Fibroblast of pulmonary artery (primary cell): ENCODE results near the gene NOP16.

ENCODE experiments used
- DNase-seq: peaks from one replicate; pipeline ENCODE4 v3.0.0-alpha.2; 2010; ENCODE audit warnings: low read depth
- H3K4me3 ChIP-seq: replicated peaks from 2 replicates; pipeline ENCODE4 v1.5.1; 2011; ENCODE audit warnings: low read depth, mild to moderate bottlenecking, control low read depth, low read length, moderate library complexity
- TF ChIP-seq, protein P1 (sequence below): IDR thresholded peaks from 2 replicates; pipeline ENCODE4 v1.5.1; 2011; ENCODE audit warnings: mild to moderate bottlenecking, control low read depth, low read length, inconsistent platforms; ENCODE audit errors: missing control alignments

The NOP16 gene

DNA sequence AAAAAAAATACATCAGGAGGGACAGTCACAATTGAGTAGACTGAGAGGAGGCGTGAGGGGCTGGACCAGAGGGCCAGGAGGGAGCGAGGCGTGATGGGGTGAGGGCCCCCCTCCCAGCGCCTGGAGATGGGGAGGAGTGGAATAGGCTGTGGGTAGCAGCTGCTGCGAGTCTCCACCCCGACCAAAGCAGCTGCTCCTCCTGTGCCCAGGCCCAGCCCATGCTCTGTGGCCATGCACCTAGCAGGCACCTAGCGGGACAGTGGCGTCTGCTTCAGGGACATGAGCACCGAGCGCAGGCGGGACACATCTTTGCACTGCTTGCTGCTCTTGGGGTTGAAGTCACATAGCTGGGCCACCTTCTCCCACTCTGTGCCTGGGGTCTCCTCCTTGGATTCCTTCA is 4.1 kb upstream of the NOP16 start:
- TF ChIP-seq, protein P1, sequence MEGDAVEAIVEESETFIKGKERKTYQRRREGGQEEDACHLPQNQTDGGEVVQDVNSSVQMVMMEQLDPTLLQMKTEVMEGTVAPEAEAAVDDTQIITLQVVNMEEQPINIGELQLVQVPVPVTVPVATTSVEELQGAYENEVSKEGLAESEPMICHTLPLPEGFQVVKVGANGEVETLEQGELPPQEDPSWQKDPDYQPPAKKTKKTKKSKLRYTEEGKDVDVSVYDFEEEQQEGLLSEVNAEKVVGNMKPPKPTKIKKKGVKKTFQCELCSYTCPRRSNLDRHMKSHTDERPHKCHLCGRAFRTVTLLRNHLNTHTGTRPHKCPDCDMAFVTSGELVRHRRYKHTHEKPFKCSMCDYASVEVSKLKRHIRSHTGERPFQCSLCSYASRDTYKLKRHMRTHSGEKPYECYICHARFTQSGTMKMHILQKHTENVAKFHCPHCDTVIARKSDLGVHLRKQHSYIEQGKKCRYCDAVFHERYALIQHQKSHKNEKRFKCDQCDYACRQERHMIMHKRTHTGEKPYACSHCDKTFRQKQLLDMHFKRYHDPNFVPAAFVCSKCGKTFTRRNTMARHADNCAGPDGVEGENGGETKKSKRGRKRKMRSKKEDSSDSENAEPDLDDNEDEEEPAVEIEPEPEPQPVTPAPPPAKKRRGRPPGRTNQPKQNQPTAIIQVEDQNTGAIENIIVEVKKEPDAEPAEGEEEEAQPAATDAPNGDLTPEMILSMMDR, result no peak
- DNase-seq, result no peak
- no peak overlapping the region for H3K4me3 ChIP-seq

DNA sequence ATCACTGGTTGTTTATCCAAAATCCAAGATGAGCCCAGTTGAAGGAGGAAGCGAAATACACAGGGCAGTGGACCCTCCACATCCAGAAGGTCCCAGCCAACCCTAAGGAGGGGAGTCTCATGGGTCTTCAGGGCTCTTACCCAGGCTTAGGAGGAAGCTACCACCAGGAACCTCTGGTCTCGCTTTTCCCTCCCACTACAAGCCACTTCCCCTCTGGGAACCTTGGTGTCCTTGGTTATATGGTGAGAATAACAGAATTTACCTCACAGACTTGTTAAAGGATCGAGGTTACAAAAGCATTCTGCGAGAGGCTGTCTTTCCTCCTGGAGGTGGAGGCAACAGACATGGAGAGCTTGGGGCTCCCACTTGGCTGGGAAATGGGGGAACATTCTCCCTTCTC is 3.6 kb upstream of the NOP16 start:
- no peak for DNase-seq
- TF ChIP-seq, protein P1, result no peak
- no peak overlapping the region for H3K4me3 ChIP-seq

DNA sequence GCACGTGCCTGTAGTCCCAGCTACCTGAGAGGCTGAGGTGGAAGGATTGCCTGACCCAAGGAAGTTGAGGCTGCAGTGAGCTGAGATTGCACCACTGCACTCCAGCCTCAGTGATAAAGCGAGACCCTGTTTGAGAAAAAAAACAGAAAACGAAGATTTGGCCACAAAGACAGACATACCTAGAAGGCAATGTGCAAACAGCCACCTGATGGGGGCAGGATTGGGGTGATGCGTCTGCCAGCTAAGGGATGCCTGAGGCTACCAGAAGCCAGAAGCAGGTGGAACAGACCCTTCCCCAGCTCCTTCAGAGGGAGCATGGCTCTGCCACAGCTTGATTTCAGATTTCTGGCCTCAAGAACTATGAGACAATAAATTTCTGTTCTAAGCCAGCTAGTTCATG is 3.1 kb upstream of the NOP16 start:
- H3K4me3 ChIP-seq, result no peak overlapping the region
- no peak for DNase-seq
- TF ChIP-seq, protein P1, result no peak

DNA sequence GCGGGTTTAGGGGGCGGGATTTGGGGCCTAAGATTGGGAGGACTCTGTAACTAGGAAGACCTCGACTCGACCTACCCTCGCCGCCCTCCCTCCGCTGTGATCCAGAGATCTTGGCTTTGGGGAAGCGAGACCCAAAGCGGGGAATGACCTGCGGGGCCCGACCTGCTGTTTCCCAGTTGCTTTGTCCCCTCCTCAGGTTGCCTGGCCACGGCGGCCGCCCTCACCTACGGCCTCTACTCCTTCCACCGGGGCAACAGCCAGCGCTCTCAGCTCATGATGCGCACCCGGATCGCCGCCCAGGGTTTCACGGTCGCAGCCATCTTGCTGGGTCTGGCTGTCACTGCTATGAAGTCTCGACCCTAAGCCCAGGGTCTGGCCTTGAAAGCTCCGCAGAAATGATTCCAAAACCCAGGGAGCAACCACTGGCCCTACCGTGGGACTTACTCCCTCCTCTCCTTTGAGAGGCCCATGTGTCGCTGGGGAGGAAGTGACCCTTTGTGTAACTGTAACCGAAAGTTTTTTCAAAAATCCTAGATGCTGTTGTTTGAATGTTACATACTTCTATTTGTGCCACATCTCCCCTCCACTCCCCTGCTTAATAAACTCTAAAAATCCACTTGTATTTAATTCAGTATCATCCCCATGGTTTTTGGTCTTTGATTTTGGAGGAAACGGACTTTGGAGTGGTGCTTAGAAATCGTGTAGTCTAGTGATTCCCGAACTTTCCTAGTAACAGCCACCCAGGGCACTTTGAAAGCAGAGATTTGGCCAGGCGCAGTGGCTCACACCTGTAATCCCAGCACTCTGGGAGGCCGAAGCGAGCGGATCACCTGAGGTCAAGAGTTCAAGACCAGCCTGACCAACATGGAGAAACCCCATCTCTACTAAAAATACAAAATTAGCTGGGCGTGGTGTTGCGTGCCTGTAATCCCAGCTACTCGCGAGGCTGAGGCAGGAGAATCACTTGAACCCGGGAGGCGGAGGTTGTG is 1.0 kb upstream of the NOP16 start:
- no peak for DNase-seq
- peak overlapping the region; percentile 84 for H3K4me3 ChIP-seq
- TF ChIP-seq, protein P1, result no peak

DNA sequence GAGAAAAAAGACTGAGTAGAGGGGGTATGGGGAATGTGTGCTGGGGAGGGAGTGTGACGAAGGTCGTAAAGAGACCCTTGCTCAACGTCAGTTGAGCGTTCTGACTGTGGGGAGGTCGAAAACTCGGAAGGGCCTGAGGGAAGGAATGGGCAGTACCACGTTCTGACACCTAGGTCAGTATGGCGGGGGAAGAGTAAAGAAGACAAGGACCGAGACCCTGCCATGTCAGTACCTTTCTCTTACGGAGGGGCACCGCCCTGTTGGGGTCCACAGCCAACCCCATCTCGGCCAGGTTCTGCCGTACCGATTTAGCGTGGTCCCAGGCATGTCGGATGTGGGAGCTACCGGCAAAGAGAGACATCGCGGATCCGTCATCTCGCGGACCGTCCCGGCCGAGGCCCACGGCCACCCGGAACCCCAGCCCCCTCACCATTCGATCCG is 375 bp downstream of the NOP16 start:
- DNase-seq, result no peak
- TF ChIP-seq, protein P1, result no peak
- peak overlapping the region; percentile 84 for H3K4me3 ChIP-seq

DNA sequence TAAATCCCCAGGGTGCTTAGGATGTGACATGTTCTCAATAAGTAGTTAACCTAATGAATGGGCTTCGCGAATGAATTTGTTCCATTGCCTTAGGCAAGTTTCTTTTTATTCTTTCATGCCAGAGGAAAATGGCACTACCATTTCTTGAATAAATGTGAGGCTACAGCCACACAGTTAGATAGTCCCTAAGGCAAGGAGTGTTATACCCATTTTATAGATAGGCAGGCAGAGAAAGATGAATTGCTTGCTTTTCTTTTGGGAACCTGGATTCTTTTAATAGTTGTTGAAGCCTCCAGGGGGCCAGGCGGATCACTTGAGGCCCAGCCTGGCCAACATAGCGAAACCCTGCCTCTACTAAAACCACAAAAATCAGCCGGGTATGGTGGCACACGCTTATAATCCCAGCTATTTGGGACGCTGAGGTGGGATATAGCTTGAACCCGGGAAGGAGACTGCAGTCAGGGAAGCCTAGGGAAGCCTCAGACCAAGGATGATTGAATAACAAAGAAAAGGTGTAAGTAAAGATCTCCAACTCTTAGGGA is 943 bp downstream of the NOP16 start:
- DNase-seq, result no peak
- peak overlapping the region; percentile 84 for H3K4me3 ChIP-seq
- TF ChIP-seq, protein P1, result no peak
